Vagina (tissue), 2 donors: ENCODE measurements around the gene THAP12.

ENCODE experiments used
- CTCF ChIP-seq, 3 experiments: fragments of 450-650 bp in 2 of 3; fragments of 200-600 bp in 1 of 3; sonication (generic) in 1 of 3; IDR thresholded peaks; one replicate each; pipeline ENCODE4 v1.5.1; 2017 to 2019; ENCODE audit warnings: antibody characterized with exemption in 3 of 3, mild to moderate bottlenecking in 2 of 3, moderate library complexity in 2 of 3
- POLR2A ChIP-seq, 2 donors: fragments of 450-650 bp; IDR thresholded peaks; one replicate each; pipeline ENCODE4 v1.6.1; 2017; ENCODE audit warnings: antibody characterized with exemption in 2 of 2, mild to moderate bottlenecking in 2 of 2, moderate library complexity in 2 of 2

- TF ChIP-seq CTCF (IDR thresholded peaks at IDR 0.05) (no peak), POLR2A (IDR thresholded peaks at IDR 0.05) (no peak)
Observed at GRCh38 chr11:76320929-76321328, 60.0 kb downstream of the THAP12 start.
